NCI-H1105 treated with DMSO at 0.1 percent for 48 hours (cell line): ENCODE results near the gene CXCL16.

ENCODE experiments used
- DNase-seq: peaks from one replicate; lab custom pipeline; 2025; lab: John Stamatoyannopoulos, UW

The CXCL16 gene, protein sequence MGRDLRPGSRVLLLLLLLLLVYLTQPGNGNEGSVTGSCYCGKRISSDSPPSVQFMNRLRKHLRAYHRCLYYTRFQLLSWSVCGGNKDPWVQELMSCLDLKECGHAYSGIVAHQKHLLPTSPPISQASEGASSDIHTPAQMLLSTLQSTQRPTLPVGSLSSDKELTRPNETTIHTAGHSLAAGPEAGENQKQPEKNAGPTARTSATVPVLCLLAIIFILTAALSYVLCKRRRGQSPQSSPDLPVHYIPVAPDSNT

DNA sequence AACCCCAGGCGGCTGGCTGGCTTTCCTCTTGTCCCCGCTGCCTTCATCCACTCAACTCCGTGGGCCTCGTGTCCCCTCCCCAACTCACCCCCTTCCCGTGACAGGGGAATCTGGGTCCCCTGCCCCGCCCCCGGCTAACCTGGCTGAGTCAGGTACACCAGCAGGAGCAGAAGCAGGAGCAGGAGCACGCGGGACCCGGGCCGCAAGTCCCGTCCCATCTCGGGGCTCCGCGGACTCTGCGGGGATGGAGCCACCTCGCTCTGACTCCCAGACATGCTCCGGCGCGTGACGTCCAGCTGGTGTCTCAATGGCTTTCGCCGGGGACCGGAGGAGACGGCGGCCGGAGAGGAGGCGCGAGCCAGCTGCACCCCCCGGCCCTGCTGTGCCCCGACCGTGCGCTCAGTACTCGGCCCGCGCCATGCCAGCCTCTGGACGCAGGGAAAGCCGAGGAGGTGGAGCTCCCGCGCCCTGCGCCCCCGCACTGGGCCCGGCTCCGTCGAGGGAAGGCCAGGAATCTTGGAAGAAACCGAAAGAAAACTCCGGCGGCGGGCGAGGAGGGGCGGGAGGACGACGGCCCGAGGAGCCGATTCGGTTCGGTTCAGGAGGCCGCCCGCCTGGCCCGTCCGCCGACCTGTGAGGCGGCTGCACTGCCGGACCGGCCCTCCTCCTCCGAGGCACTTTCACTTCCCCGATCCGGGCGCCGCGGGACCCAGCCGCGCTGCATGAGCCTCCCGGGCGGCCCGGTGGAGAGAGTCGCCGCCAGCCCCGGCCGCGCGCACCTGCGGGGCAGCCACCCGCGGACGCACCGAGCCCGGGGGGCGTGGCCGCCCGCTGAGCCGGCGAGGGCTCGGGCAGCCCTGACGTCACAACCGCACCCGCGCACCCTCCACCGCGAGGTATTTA, at the start of gene CXCL16, which contains the start of gene ZMYND15:
Gene CXCL16 (minus strand): TSS at position 807 of the 903 bp plus-strand sequence. CDS start 589 bp downstream, at position 218.
Gene ZMYND15 (plus strand): TSS at position 712 of the 903 bp plus-strand sequence. CDS start 716 bp downstream, outside the sequence.
- peak; percentile 26 for DNase-seq

GRCh38 chr17:4788807-4789700, 49.3 kb upstream of the CXCL16 start, which contains the start of gene GLTPD2:
TSS of gene GLTPD2 (plus strand) at chr17:4788964. CDS start at chr17:4789012, 48 bp downstream.
- DNase-seq, result peak; percentile 34

GRCh38 chr17:4788159-4788806, 48.6 kb upstream of the CXCL16 start:
- DNase-seq, result no peak

DNA sequence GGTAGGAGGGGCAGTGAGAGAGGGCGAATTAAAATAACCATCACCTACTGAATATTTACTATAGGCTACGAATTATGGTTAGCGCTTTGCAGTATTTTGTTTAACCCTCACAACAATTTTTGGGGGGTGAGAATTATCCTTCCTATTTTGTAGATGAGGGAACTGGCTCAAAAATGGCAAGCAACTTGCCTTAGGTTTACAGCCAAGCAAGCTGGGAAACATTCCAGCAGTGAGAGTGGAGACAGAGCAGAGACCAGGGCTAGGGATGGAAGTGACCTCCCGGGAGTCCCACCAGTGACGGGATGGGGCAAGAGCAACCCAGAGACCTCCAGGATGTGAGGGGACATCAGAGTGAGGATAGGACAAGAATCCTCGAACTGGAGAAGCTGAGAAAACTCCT, 46.8 kb upstream of the CXCL16 start:
- DNase-seq, result no peak

DNA sequence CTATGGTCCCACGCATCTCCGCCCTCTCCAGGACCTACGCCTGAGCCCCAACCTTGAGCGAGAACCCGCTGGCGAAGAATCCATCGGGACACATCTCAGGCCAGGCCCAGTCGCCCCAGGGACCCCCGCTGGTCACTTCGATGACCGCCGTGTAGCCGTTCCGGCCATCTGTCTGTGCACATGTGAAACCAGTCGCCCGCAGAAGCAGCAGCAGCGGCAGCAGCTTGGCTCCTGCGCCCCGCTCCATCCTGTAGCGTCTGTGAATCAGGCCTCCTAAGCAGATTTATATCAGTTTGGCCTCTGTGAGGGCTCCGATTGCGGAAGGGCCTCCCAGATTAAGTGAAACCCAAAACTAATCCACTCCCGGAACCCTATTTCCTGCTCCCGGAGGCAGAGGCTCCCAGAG, 46.4 kb upstream of the CXCL16 start, which contains the start of gene VMO1:
Gene VMO1 (minus strand): TSS at position 259 of the 406 bp plus-strand sequence. CDS start 12 bp downstream, at position 247.
- DNase-seq, result no peak

DNA sequence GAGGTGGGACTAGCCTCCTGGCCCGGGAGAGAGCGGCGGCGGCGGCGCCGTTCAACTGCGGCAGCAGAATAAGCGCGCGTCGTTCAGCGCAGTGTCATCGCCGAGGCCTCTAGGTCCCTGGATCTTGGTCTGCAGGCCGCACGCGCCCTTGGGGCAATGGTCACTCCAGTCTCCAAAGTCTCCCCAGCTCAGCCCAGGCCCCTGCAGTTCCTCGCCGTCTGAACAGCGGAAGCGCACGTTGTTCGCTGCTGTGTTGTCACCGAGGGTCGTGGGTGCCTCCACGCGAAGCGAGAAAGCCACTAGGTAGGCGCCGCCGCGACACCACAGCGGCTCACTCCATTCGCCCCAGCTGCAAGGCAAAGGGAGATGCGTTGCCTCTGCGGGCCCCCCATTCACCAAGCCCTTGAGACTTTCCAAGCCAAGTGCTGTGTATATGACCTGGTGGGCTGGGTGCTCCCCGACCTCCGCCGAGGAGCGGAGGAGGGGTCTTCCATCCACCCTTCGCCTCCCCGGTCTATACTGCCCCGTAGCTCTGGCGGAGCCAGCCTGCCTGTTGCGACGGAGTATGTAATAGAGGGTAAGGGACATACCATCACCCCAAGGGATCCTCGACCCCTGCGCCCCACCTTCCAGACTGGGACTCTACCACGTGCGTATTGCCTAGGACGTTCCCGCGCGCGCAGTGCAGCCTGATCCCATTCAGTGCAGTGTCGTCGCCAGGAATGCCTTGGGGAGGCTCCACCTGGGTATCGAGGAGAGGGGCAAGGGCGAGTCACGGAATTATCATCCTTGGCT, 45.8 kb upstream of the CXCL16 start:
- DNase-seq, result no peak

DNA sequence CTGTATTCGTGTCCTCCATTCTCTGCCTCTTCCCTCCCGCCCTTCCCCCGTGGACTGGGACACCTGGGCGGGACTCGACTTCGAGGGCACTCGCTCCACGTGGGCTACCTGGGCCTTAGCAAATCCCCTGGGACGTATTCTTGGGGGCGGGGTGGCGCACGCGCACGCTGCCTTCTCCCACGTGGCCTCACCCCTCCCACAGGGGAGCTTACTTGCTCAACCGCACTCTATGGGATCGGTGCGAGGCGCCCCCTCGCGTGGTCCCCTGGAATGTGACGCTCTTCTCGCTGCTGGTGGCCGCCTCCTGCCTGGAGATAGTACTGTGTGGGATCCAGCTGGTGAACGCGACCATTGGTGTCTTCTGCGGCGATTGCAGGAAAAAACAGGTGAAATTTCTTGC, 42.9 kb upstream of the CXCL16 start:
- no peak for DNase-seq

GRCh38 chr17:4780325-4780955, 40.7 kb upstream of the CXCL16 start:
- no peak for DNase-seq

DNA sequence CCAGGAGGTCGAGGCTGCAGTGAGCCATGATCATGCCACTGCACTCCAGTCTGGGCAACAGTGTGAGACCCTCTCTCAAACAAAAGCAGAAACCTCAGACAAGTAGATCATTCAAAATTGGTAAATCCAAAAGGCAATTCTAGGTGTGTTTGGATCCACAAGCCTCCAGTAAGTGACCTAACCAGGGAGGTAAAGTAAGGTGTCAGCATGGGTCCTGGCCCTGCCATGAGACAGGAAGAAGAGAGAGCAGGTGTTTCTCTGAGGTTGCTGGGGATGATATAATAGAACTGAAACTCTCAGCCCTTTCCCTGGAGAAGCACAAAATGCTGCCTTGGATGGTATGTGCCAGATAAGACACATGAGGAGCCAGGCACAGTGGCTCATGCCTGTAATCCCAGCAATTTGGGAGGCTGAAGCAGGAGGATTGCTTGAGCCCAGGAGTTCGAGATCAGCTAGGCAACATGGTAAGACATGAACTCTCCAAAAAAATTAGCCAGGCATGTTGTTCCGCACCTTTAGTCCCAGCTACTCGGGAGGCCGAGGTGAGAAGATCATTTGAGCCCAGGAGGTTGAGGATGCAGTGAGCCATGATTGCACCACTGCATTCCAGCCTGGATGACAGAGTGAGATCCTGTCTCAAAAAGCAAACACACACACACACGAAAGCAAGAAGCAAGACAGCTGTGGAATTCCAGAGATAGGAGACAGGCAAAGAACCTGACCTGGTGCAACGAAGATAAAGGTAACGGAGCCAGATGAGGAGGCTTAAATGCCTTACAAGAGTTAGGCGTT, 38.4 kb upstream of the CXCL16 start:
- no peak for DNase-seq

DNA sequence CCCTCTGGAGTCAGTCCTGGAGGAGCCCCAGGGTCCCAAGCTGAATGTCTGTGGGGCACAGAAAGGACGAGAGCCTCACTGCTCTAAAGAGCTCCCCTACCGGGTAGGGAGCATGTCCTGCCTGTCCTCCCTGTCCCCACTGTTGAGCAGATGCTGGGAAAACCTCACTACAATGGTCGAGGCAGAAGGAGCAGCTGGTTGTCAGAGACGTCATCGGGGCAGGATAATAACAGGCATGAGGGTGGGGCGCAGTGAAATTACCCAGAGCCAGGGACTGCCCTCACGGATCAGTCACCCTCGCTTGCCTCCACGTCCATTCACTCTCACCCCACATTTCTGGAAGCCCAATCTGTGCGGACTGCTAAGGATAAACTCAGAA, 32.5 kb upstream of the CXCL16 start:
- DNase-seq, result no peak

DNA sequence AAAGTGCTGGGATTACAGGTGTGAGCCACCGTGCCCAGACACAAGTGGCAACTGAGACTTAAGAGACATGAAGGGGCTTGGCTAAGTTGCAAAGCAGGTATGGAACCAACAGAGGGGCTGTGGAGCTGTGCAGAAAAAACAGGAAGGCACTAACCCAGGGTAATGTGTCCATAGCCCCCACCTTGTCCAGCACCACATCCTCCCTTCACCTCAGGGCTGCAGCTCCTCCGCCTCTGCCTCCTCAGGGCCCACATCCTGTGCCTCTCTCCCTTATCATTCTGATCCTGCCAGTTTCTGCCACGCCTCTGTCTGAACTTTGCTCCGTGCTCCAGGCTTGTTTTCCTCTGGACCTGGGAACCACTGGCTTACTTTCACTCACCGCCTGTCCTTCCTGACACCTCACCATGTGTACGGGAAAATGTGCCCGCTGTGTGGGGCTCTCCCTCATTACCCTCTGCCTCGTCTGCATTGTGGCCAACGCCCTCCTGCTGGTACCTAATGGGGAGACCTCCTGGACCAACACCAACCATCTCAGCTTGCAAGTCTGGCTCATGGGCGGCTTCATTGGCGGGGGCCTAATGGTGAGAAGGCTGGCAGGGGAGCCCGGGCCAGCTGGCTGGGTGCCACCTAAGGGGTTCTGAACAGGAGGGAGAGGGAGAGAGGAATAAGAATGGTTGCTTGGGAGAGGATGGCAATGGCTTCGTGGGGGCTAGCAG, 31.9 kb upstream of the CXCL16 start, which contains the start of gene TM4SF5:
Gene TM4SF5 (plus strand): TSS at position 368 of the 716 bp plus-strand sequence. CDS start 37 bp downstream, at position 405.
- peak; percentile 45 for DNase-seq

- DNase-seq, result no peak
These were observed 29.9 kb upstream of the CXCL16 start for GRCh38 chr17:4769628-4770027.

DNA sequence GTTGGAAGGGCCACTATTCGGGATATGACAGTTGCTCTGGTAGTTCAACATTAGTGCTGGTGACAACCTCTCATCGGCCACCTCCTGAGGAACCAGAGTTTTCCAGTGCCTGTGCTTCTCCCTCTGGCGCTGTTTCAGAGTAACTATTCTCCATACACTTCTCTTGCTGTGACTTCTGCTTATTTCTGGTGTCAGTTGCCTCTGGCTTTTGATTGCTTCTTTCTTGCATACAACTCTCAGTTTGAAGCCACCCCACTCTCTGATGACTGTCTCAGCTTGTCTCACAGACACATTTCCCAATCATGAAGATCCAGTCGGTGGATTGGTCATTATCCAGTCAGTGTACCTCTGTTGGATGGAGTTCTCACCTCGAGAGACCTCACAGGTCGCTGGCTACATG, 28.6 kb upstream of the CXCL16 start:
- DNase-seq, result no peak

- DNase-seq, result no peak
These were observed 27.0 kb upstream of the CXCL16 start for GRCh38 chr17:4766723-4767122.

- no peak for DNase-seq
These were observed 26.5 kb upstream of the CXCL16 start for GRCh38 chr17:4766201-4766600.

GRCh38 chr17:4764595-4764994, 24.9 kb upstream of the CXCL16 start:
- DNase-seq, result no peak

DNA sequence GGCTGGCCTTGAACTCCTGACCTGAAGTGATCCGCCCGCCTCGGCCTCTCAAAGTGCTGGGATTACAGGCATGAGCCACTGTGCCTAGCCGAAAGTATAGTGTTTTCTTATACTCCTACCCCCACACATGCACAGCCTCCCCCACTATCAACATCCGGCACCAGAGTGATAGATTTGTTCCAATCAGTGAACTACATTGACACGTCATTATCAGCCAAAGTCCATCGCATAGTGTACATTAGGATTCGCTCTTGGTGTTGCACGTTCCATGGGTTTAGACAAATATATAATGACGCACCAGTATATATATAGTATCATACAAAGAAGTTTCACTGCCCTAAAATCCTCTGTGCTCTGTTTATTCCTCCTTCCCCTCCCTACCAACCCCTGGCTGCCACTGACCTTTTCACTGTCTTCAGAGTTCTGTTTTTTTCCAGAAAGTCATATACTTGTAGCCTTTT, 20.1 kb upstream of the CXCL16 start:
- no peak for DNase-seq

DNA sequence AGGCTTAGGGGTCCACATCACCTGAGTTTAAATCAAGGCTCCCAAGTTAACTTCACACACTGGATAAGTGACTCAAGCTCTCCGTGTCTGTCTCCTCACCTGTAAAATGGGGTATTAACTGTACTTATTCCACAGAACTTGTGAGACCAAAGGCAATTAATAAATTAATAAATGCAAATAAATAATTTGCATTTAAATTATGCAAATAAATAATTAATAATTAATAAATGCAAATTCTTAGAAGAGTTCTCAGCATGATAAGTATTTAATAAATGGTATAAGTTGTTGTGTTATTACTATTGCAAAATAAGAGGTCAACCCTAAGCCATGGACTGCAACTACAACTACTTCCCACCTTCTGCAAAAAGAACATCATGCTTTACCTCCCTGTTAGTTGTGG, 13.7 kb upstream of the CXCL16 start:
- DNase-seq, result no peak
